Astrocyte (in vitro differentiated cells and primary cell): ENCODE measurements around the gene FNDC7. TPM values are rescaled to one million over a fixed set of nuclear protein-coding genes. Genes with fewer than 3 reads are reported as not detected.

Source experiments
- total RNA-seq: library from RNA; stranded (reverse); gene quantifications from 2 replicates; pipeline ENCODE4 v1.2.1, GENCODE V29; 2021

Gene FNDC7
- total RNA-seq, 1 donor from 2014 or later = 0.20 TPM

Other genes with a start within 250 kb of the FNDC7 start
- 5.3 and 7.1 TPM in 2 replicates for gene EEIG2, start 152.8 kb upstream of the FNDC7 start, total RNA-seq
- gene HENMT1, start 51.8 kb upstream of the FNDC7 start, total RNA-seq = 2.2 and 2.5 TPM in 2 replicates
- gene PRPF38B, start 20.6 kb upstream of the FNDC7 start, total RNA-seq = 31.9 and 36.9 TPM in 2 replicates
- 38.9 and 48.5 TPM in 2 replicates for gene STXBP3, start 33.8 kb downstream of the FNDC7 start, total RNA-seq
- not detected in 2 replicates for gene AKNAD1, start 144.2 kb downstream of the FNDC7 start, total RNA-seq
- 2.8 and 3.1 TPM in 2 replicates for gene GPSM2, start 164.1 kb downstream of the FNDC7 start, total RNA-seq